Esophagus squamous epithelium (tissue), 5 donors: Measurements from ENCODE around the gene ST6GAL2. TPM values are rescaled to one million over a fixed set of nuclear protein-coding genes. Genes with fewer than 3 reads are reported as not detected.

ENCODE experiments used
- DNase-seq: peaks from one replicate; lab custom pipeline; 2025; lab: John Stamatoyannopoulos, UW
- H3K27ac ChIP-seq, 4 donors: fragments of 200-600 bp; sonication (generic); one replicate each; pipeline ENCODE4 v1.5.1; 2016 to 2019; ENCODE audit warnings: mild to moderate bottlenecking in 1 of 4
- H3K27me3 ChIP-seq, 4 donors: fragments of 200-600 bp; sonication (generic); 1 replicate in 3 of 4; 2 replicates in 1 of 4; pipeline versions ENCODE4 v1.5.1 to v1.6.0; 2017 to 2021; ENCODE audit warnings: antibody characterized with exemption in 1 of 4
- H3K36me3 ChIP-seq, 3 donors: fragments of 200-600 bp; sonication (generic); one replicate each; pipeline ENCODE4 v1.5.1; 2016 to 2019
- H3K4me1 ChIP-seq, 3 donors: fragments of 200-600 bp; sonication (generic); one replicate each; pipeline ENCODE4 v1.5.1; 2017 to 2019
- H3K4me3 ChIP-seq, 4 donors: fragments of 200-600 bp; sonication (generic); 1 replicate in 3 of 4; 2 replicates in 1 of 4; pipeline ENCODE4 v1.5.1; 2016 to 2019; ENCODE audit warnings: mild to moderate bottlenecking in 2 of 4, moderate library complexity in 1 of 4
- H3K9me3 ChIP-seq, 3 donors: fragments of 200-600 bp; sonication (generic); one replicate each; pipeline ENCODE4 v1.5.1; 2016 to 2019
- POLR2A ChIP-seq, 4 donors: fragments of 450-650 bp; IDR thresholded peaks; one replicate each; pipeline ENCODE4 v1.6.1; 2017; ENCODE audit warnings: antibody characterized with exemption in 4 of 4, mild to moderate bottlenecking in 4 of 4, moderate library complexity in 3 of 4
- WGBS, 2 donors: methylation state at CpG; one replicate each; pipeline ENCODE4 v1.1.5; 2018; 5-methylcytosine and 5-hydroxymethylcytosine counted together
- intact Hi-C: fragments of 100-400 bp; cut with DNase I; formaldehyde crosslinking; loops from one replicate; pipeline ENCODE4 v1.15.0; 2022
- total RNA-seq, 4 donors: library from RNA; depleted of rRNA; stranded (reverse); fragments of >200 nt; gene quantifications; one replicate each; pipeline ENCODE4 v1.1.0, GENCODE V29; 2016
- TF ChIP-seq, protein P1 (sequence below), 6 experiments: fragments of 450-650 bp in 4 of 6; fragments of 200-600 bp in 2 of 6; sonication (generic) in 2 of 6; IDR thresholded peaks; one replicate each; pipeline ENCODE4 v1.5.1; 2016 to 2019; ENCODE audit warnings: antibody characterized with exemption in 6 of 6, mild to moderate bottlenecking in 4 of 6, moderate library complexity in 4 of 6
- donor health status: DM: yes; HTN: yes; CAD: no.

The ST6GAL2 gene
- total RNA-seq, 4 donors from 2014 or later: 0.79 to 7.5 (median 4.4) TPM

- H3K4me3 ChIP-seq: no peak overlapping the region
- H3K27me3 ChIP-seq: no peaks in the 10 kb centered on the region
- no peak overlapping the region for H3K27ac ChIP-seq
- 45 to 57% methylated on average over 5 of the region's 5 CpGs for WGBS, 2 donors
- no peaks in the 10 kb centered on the region for H3K4me1 ChIP-seq
- no peaks in the 10 kb centered on the region for H3K9me3 ChIP-seq
- intact Hi-C loops: no loop called here
- TF ChIP-seq, protein P1, sequence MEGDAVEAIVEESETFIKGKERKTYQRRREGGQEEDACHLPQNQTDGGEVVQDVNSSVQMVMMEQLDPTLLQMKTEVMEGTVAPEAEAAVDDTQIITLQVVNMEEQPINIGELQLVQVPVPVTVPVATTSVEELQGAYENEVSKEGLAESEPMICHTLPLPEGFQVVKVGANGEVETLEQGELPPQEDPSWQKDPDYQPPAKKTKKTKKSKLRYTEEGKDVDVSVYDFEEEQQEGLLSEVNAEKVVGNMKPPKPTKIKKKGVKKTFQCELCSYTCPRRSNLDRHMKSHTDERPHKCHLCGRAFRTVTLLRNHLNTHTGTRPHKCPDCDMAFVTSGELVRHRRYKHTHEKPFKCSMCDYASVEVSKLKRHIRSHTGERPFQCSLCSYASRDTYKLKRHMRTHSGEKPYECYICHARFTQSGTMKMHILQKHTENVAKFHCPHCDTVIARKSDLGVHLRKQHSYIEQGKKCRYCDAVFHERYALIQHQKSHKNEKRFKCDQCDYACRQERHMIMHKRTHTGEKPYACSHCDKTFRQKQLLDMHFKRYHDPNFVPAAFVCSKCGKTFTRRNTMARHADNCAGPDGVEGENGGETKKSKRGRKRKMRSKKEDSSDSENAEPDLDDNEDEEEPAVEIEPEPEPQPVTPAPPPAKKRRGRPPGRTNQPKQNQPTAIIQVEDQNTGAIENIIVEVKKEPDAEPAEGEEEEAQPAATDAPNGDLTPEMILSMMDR (IDR thresholded peaks at IDR 0.05): no peak
- TF ChIP-seq POLR2A (IDR thresholded peaks at IDR 0.05): no peak
- no peak for DNase-seq
- H3K36me3 ChIP-seq: no peaks in the 10 kb centered on the region
These were observed 87.0 kb downstream of the ST6GAL2 start for GRCh38 chr2:106798826-106799552.

- no peak for DNase-seq
- no peak overlapping the region for H3K27ac ChIP-seq
- no peaks in the 10 kb centered on the region for H3K4me1 ChIP-seq
- H3K9me3 ChIP-seq: no peaks in the 10 kb centered on the region
- no peak for TF ChIP-seq POLR2A (IDR thresholded peaks at IDR 0.05)
- TF ChIP-seq, protein P1 (IDR thresholded peaks at IDR 0.05): no peak
- 92% methylated on average over 3 to 5 of the region's 5 CpGs for WGBS, 2 donors
- H3K36me3 ChIP-seq: no peaks in the 10 kb centered on the region
- no peak overlapping the region for H3K4me3 ChIP-seq
- H3K27me3 ChIP-seq: no peaks in the 10 kb centered on the region
- intact Hi-C loops: no loop called here
These were observed 88.5 kb downstream of the ST6GAL2 start for GRCh38 chr2:106797494-106797893.

DNA sequence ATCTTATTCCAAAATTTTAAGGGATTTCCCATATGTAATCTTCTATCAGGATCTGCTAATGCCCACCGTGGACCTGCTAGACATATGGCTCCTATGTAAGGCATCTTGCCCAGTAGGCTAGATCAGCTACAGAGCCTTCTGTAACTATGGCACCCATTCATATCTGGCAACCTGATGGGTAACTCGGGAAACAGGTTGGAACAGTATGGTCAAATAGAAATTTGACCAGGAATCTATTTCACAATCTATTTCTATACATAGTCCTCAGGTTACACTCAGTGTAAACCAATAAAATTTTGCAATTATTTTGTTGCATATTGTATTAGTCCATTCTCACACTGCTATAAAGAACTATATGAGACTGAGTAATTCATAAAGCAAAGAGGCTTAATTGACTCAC is 93.3 kb downstream of the ST6GAL2 start:
- no peaks in the 10 kb centered on the region for H3K36me3 ChIP-seq
- 57 to 74% methylated on average over 2 of the region's 2 CpGs for WGBS, 2 donors
- H3K4me3 ChIP-seq: no peak overlapping the region
- H3K27ac ChIP-seq: no peak overlapping the region
- DNase-seq: no peak
- no peaks in the 10 kb centered on the region for H3K9me3 ChIP-seq
- no peaks in the 10 kb centered on the region for H3K4me1 ChIP-seq
- H3K27me3 ChIP-seq: no peaks in the 10 kb centered on the region
- TF ChIP-seq POLR2A (IDR thresholded peaks at IDR 0.05): no peak
- TF ChIP-seq, protein P1 (IDR thresholded peaks at IDR 0.05): no peak
- intact Hi-C loops: no loop called here

DNA sequence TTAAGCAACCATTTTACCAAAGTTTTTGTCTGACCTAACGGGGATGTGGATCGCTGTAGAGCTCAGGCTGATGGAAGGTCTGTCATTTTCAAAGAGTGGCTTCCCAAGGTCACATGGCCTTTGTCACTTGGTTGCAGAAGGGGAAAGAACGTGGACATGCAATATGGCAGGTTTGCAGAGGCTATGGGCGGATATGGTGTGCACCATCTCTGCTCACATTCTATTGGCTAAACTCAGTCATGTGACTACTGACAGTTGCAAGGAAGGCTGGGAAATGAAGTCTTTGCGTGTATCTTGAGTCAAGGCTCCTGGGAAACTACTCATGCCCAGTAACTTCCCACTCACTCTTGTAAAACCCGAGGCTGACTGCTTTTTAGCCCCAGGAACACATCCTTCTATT is 96.8 kb downstream of the ST6GAL2 start:
- TF ChIP-seq, protein P1 (IDR thresholded peaks at IDR 0.05): no peak
- TF ChIP-seq POLR2A (IDR thresholded peaks at IDR 0.05): no peak
- WGBS, 2 donors: 75 to 84% methylated on average over 6 of the region's 6 CpGs

DNA sequence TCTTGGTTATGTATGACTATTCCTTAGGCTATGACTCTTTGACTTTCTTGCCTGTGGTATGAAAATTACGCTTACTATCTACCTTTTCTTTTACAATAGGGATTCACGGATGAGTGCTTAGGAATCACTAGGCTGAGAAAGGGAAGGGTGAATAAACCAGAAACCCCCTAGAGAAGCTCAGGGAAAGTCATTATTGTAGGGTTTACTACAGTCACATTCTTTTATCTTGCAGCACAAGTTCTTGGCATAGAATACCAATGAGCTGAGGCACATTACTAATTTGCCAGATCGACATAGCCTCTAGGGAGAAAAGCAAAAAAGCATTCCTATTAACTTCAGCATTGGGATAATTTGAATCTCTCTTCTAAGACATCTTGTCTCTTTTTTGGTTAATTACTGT is 103.3 kb downstream of the ST6GAL2 start:
- Histone ChIP-seq H3K4me1 (no peaks in the 10 kb centered on the region), H3K4me3 (no peak overlapping the region), H3K27me3 (no peaks in the 10 kb centered on the region), H3K9me3 (no peaks in the 10 kb centered on the region), H3K27ac (no peak overlapping the region), H3K36me3 (no peaks in the 10 kb centered on the region)
- 53 to 55% methylated on average over 3 of the region's 3 CpGs for WGBS, 2 donors
- TF ChIP-seq, protein P1 (IDR thresholded peaks at IDR 0.05): no peak
- TF ChIP-seq POLR2A (IDR thresholded peaks at IDR 0.05): no peak
- no peak for DNase-seq
- intact Hi-C loops: no loop called here

More for the DNA sequence above, 96.8 kb downstream of the ST6GAL2 start:
- DNase-seq: no peak
- intact Hi-C loops: no loop called here
- H3K27me3 ChIP-seq: no peaks in the 10 kb centered on the region
- no peak overlapping the region for H3K4me3 ChIP-seq
- H3K4me1 ChIP-seq: no peaks in the 10 kb centered on the region
- H3K36me3 ChIP-seq: no peaks in the 10 kb centered on the region
- no peaks in the 10 kb centered on the region for H3K9me3 ChIP-seq
- H3K27ac ChIP-seq: no peak overlapping the region
